GM23338 (cell line): ENCODE results near the gene COL20A1. TPM values are rescaled to one million over a fixed set of nuclear protein-coding genes. Genes with fewer than 3 reads are reported as not detected.

Source experiments
- ATAC-seq: fragments of 200-7000 bp; cut with Tn5 transposase; 3 replicates; pipeline ENCODE4 v1.9.1; 2020
- DNase-seq: peaks from one replicate; pipeline ENCODE4 v3.0.0-alpha.2; 2015; ENCODE audit warnings: low spot score
- H2AFZ ChIP-seq: fragments of 200-600 bp; sonication (generic); 2 replicates; pipeline ENCODE4 v1.8.0; 2016; ENCODE audit warnings: antibody characterized with exemption, mild to moderate bottlenecking, moderate library complexity
- H3F3A ChIP-seq: fragments of 200-600 bp; sonication (generic); replicated peaks from 2 replicates; pipeline ENCODE4 v1.8.0; 2017; ENCODE audit warnings: antibody characterized with exemption, mixed run types, low read depth
- H3K27ac ChIP-seq: fragments of 200-600 bp; sonication (generic); 2 replicates; pipeline ENCODE4 v1.6.1; 2016; ENCODE audit warnings: low read depth
- H3K27me3 ChIP-seq: fragments of 200-600 bp; sonication (generic); 2 replicates; pipeline ENCODE4 v1.8.0; 2016; ENCODE audit warnings: mild to moderate bottlenecking, mixed run types, moderate library complexity; ENCODE audit not compliant: insufficient read depth
- H3K36me3 ChIP-seq: fragments of 200-600 bp; sonication (generic); 2 replicates; pipeline ENCODE4 v1.8.0; 2016; ENCODE audit warnings: mild to moderate bottlenecking; ENCODE audit not compliant: insufficient read depth
- H3K4me1 ChIP-seq: fragments of 200-600 bp; sonication (generic); 2 replicates; pipeline ENCODE4 v1.8.0; 2016; ENCODE audit warnings: mild to moderate bottlenecking, moderate library complexity; ENCODE audit not compliant: insufficient read depth
- H3K4me2 ChIP-seq: fragments of 200-600 bp; sonication (generic); 2 replicates; pipeline ENCODE4 v1.7.1; 2017; ENCODE audit warnings: mixed run types
- H3K4me3 ChIP-seq: fragments of 200-600 bp; sonication (generic); 2 replicates; pipeline ENCODE4 v1.6.1; 2016; ENCODE audit warnings: mixed run types
- H3K79me2 ChIP-seq: fragments of 200-600 bp; sonication (generic); replicated peaks from 2 replicates; pipeline ENCODE4 v1.8.0; 2017; ENCODE audit warnings: mild to moderate bottlenecking; ENCODE audit not compliant: insufficient read depth
- H3K9me2 ChIP-seq: fragments of 200-600 bp; sonication (generic); 2 replicates; pipeline ENCODE4 v1.8.0; 2017; ENCODE audit not compliant: insufficient read depth
- H4K20me1 ChIP-seq: fragments of 200-600 bp; sonication (generic); replicated peaks from 2 replicates; pipeline ENCODE4 v1.8.0; 2017; ENCODE audit warnings: mild to moderate bottlenecking; ENCODE audit not compliant: insufficient read depth
- H3K27ac Mint-ChIP-seq: 2 replicates; pipeline ENCODE4 v1.8.0; 2020; ENCODE audit warnings: inconsistent platforms, mild to moderate bottlenecking, moderate library complexity, mixed read lengths
- H3K27me3 Mint-ChIP-seq: 3 replicates; pipeline ENCODE4 v1.8.0; 2022; ENCODE audit warnings: low read depth, mild to moderate bottlenecking, moderate library complexity, mixed read lengths, inconsistent platforms; ENCODE audit not compliant: insufficient read depth, poor library complexity
- H3K36me3 Mint-ChIP-seq: 3 replicates; pipeline ENCODE4 v1.8.0; 2021; ENCODE audit warnings: low read depth, mild to moderate bottlenecking, inconsistent platforms, moderate library complexity, mixed read lengths
- H3K4me1 Mint-ChIP-seq: 3 replicates; pipeline ENCODE4 v1.8.0; 2020; ENCODE audit warnings: mild to moderate bottlenecking, inconsistent platforms, mixed read lengths
- H3K4me3 Mint-ChIP-seq: 3 replicates; pipeline ENCODE4 v1.8.0; 2021; ENCODE audit warnings: moderate library complexity, mild to moderate bottlenecking, inconsistent platforms, mixed read lengths
- H3K9me3 Mint-ChIP-seq: 3 replicates; pipeline ENCODE4 v1.8.0; 2020; ENCODE audit warnings: moderate library complexity, mild to moderate bottlenecking, inconsistent platforms, mixed read lengths
- CREB1 ChIP-seq: fragments of 250-450 bp; sonication (Bioruptor Pico); IDR thresholded peaks from 2 replicates; pipeline ENCODE4 v1.5.0; 2020; ENCODE audit warnings: low read depth, mild to moderate bottlenecking, moderate library complexity
- EZH2phosphoT487 ChIP-seq: fragments of 200-600 bp; sonication (generic); IDR thresholded peaks from one replicate; pipeline ENCODE4 v1.8.1; 2018; ENCODE audit warnings: antibody characterized with exemption; ENCODE audit not compliant: unreplicated experiment
- JUNB ChIP-seq: IDR thresholded peaks from one replicate; pipeline ENCODE4 v1.6.1; 2016; ENCODE audit warnings: antibody characterized with exemption; ENCODE audit not compliant: unreplicated experiment
- POLR2AphosphoS5 ChIP-seq: IDR thresholded peaks from 2 replicates; pipeline ENCODE4 v1.6.1; 2016; ENCODE audit warnings: antibody characterized with exemption, low read depth
- STAT1 ChIP-seq: IDR thresholded peaks from one replicate; pipeline ENCODE4 v1.6.1; 2016; ENCODE audit warnings: antibody characterized with exemption; ENCODE audit not compliant: unreplicated experiment
- ZNF114 ChIP-seq: fragments of 250-450 bp; sonication (Bioruptor Pico); IDR thresholded peaks from 2 replicates; pipeline ENCODE4 v1.5.0; 2020; ENCODE audit warnings: mild to moderate bottlenecking, moderate library complexity
- ZNF331 ChIP-seq: fragments of 250-450 bp; sonication (Bioruptor Pico); IDR thresholded peaks from 2 replicates; pipeline ENCODE4 v1.5.0; 2020; ENCODE audit warnings: low read depth, mild to moderate bottlenecking, moderate library complexity
- polyA plus RNA-seq: library from polyadenylated mRNA; unstranded; fragments of >200 nt; fragmentation: Nextera tagmentation; extraction: Ambion mirVana; gene quantifications from 2 replicates; pipeline ENCODE4 v1.2.1, GENCODE V29; 2016
- total RNA-seq: library from RNA; depleted of rRNA; stranded (reverse); fragments of >200 nt; shearing (Covaris generic); gene quantifications from 2 replicates; pipeline ENCODE4 v1.2.3, GENCODE V29; 2014
- TF ChIP-seq, protein P1 (sequence below), 2 experiments: fragments of 200-600 bp in 1 of 2; sonication (generic) in 1 of 2; conservative IDR thresholded peaks; 2 replicates each; pipeline versions ENCODE4 v1.5.1 to v1.6.1; 2016 to 2017; ENCODE audit warnings: antibody characterized with exemption in 2 of 2, low read depth in 2 of 2, mild to moderate bottlenecking in 2 of 2, moderate library complexity in 1 of 2
- TF ChIP-seq, protein P2 (sequence below): fragments of 250-450 bp; sonication (Bioruptor Pico); IDR thresholded peaks from 2 replicates; pipeline ENCODE4 v1.5.0; 2020; ENCODE audit warnings: mild to moderate bottlenecking, moderate library complexity
- TF ChIP-seq, protein P3 (sequence below): IDR thresholded peaks from one replicate; pipeline ENCODE4 v1.6.1; 2018; ENCODE audit warnings: antibody characterized with exemption; ENCODE audit not compliant: unreplicated experiment

The COL20A1 gene
- total and polyA plus RNA-seq, 2 experiments from 2014 or later: 0.28 to 0.79 TPM

DNA sequence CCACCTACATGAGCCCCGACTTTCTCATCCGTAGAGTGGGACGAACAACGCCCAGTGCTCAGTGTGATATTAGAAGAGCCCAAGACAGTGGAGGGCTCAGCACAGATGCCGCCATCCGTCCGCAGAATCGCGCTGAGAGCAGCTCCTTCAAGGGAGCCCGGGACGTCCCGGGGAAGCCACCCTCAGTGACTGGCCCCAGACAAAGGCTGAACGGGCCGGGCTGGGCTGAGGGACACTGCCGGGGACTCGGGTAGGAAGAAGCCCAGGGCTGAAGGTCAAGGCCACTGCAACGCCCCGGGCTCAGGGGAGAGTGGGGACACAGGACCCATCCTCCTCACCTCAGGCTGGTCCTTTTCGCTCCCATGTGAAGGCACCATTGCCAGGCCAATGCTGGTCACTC lies 81.0 kb downstream of the COL20A1 start (continued):
- TF ChIP-seq, protein P1, sequence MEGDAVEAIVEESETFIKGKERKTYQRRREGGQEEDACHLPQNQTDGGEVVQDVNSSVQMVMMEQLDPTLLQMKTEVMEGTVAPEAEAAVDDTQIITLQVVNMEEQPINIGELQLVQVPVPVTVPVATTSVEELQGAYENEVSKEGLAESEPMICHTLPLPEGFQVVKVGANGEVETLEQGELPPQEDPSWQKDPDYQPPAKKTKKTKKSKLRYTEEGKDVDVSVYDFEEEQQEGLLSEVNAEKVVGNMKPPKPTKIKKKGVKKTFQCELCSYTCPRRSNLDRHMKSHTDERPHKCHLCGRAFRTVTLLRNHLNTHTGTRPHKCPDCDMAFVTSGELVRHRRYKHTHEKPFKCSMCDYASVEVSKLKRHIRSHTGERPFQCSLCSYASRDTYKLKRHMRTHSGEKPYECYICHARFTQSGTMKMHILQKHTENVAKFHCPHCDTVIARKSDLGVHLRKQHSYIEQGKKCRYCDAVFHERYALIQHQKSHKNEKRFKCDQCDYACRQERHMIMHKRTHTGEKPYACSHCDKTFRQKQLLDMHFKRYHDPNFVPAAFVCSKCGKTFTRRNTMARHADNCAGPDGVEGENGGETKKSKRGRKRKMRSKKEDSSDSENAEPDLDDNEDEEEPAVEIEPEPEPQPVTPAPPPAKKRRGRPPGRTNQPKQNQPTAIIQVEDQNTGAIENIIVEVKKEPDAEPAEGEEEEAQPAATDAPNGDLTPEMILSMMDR (conservative IDR thresholded peaks at IDR 0.05; ENCODE audit: low read depth in 2 of 2): no peak
- TF ChIP-seq ZNF114 (CRISPR knock-in tag): no peak
- no peak for TF ChIP-seq JUNB
- TF ChIP-seq STAT1: no peak

DNA sequence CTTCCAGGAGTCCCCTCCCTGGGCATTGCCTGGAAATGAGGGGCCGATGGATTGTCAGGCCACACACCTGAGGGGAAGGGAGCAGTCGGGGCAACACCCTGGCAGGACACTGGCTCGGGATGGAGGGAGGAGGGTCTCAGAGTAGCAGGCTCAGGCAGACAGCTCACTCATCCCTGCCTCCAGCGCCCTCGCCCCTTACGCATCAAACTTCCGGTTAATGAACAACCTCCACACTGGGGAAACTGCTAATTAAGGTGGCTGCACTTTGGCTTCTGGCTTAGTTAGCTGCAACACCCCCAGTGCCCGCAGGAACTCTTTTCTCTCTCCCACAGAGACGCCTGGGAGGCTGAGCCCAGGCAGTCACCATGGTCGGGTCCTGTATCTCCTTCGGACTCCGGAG lies 81.5 kb downstream of the COL20A1 start:
- peaks cover 14% of the 10 kb centered on the region for H3K27me3 Mint-ChIP-seq

More for the DNA sequence above, 81.5 kb downstream of the COL20A1 start:
- H3K36me3 Mint-ChIP-seq: no peaks in the 10 kb centered on the region
- H3K36me3 ChIP-seq: no peaks in the 10 kb centered on the region
- H3K9me3 Mint-ChIP-seq: no peaks in the 10 kb centered on the region
- H4K20me1 ChIP-seq: no peaks in the 10 kb centered on the region
- H3K4me3 Mint-ChIP-seq: no peak overlapping the region
- ATAC-seq: no peak
- no peak overlapping the region for H3K27ac ChIP-seq
- no peaks in the 10 kb centered on the region for H3K9me2 ChIP-seq
- no peak overlapping the region for H3K4me2 ChIP-seq
- no peak overlapping the region for H3K27ac Mint-ChIP-seq
- no peak for DNase-seq
- H3K4me1 ChIP-seq: peaks cover 18% of the 10 kb centered on the region
- H3K27me3 ChIP-seq: no peaks in the 10 kb centered on the region
- no peaks in the 10 kb centered on the region for H3F3A ChIP-seq
- H3K4me3 ChIP-seq: no peak overlapping the region
- H3K79me2 ChIP-seq: no peaks in the 10 kb centered on the region
- H3K4me1 Mint-ChIP-seq: peaks cover 30% of the 10 kb centered on the region
- TF ChIP-seq, protein P1 (conservative IDR thresholded peaks at IDR 0.05; ENCODE audit: low read depth in 2 of 2): no peak
- TF ChIP-seq CREB1 (CRISPR knock-in tag) (no peak), ZNF114 (CRISPR knock-in tag) (no peak), JUNB (no peak), ZNF331 (CRISPR knock-in tag) (no peak), EZH2phosphoT487 (no peak), POLR2AphosphoS5 (no peak)
- TF ChIP-seq, protein P2, sequence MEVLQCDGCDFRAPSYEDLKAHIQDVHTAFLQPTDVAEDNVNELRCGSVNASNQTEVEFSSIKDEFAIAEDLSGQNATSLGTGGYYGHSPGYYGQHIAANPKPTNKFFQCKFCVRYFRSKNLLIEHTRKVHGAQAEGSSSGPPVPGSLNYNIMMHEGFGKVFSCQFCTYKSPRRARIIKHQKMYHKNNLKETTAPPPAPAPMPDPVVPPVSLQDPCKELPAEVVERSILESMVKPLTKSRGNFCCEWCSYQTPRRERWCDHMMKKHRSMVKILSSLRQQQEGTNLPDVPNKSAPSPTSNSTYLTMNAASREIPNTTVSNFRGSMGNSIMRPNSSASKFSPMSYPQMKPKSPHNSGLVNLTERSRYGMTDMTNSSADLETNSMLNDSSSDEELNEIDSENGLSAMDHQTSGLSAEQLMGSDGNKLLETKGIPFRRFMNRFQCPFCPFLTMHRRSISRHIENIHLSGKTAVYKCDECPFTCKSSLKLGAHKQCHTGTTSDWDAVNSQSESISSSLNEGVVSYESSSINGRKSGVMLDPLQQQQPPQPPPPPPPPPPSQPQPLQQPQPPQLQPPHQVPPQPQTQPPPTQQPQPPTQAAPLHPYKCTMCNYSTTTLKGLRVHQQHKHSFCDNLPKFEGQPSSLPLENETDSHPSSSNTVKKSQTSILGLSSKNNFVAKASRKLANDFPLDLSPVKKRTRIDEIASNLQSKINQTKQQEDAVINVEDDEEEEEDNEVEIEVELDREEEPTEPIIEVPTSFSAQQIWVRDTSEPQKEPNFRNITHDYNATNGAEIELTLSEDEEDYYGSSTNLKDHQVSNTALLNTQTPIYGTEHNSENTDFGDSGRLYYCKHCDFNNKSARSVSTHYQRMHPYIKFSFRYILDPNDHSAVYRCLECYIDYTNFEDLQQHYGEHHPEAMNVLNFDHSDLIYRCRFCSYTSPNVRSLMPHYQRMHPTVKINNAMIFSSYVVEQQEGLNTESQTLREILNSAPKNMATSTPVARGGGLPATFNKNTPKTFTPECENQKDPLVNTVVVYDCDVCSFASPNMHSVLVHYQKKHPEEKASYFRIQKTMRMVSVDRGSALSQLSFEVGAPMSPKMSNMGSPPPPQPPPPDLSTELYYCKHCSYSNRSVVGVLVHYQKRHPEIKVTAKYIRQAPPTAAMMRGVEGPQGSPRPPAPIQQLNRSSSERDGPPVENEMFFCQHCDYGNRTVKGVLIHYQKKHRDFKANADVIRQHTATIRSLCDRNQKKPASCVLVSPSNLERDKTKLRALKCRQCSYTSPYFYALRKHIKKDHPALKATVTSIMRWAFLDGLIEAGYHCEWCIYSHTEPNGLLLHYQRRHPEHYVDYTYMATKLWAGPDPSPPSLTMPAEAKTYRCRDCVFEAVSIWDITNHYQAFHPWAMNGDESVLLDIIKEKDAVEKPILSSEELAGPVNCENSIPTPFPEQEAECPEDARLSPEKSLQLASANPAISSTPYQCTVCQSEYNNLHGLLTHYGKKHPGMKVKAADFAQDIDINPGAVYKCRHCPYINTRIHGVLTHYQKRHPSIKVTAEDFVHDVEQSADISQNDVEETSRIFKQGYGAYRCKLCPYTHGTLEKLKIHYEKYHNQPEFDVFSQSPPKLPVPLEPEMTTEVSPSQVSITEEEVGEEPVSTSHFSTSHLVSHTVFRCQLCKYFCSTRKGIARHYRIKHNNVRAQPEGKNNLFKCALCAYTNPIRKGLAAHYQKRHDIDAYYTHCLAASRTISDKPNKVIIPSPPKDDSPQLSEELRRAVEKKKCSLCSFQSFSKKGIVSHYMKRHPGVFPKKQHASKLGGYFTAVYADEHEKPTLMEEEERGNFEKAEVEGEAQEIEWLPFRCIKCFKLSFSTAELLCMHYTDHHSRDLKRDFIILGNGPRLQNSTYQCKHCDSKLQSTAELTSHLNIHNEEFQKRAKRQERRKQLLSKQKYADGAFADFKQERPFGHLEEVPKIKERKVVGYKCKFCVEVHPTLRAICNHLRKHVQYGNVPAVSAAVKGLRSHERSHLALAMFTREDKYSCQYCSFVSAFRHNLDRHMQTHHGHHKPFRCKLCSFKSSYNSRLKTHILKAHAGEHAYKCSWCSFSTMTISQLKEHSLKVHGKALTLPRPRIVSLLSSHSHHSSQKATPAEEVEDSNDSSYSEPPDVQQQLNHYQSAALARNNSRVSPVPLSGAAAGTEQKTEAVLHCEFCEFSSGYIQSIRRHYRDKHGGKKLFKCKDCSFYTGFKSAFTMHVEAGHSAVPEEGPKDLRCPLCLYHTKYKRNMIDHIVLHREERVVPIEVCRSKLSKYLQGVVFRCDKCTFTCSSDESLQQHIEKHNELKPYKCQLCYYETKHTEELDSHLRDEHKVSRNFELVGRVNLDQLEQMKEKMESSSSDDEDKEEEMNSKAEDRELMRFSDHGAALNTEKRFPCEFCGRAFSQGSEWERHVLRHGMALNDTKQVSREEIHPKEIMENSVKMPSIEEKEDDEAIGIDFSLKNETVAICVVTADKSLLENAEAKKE (CRISPR knock-in tag): no peak
- TF ChIP-seq, protein P3, sequence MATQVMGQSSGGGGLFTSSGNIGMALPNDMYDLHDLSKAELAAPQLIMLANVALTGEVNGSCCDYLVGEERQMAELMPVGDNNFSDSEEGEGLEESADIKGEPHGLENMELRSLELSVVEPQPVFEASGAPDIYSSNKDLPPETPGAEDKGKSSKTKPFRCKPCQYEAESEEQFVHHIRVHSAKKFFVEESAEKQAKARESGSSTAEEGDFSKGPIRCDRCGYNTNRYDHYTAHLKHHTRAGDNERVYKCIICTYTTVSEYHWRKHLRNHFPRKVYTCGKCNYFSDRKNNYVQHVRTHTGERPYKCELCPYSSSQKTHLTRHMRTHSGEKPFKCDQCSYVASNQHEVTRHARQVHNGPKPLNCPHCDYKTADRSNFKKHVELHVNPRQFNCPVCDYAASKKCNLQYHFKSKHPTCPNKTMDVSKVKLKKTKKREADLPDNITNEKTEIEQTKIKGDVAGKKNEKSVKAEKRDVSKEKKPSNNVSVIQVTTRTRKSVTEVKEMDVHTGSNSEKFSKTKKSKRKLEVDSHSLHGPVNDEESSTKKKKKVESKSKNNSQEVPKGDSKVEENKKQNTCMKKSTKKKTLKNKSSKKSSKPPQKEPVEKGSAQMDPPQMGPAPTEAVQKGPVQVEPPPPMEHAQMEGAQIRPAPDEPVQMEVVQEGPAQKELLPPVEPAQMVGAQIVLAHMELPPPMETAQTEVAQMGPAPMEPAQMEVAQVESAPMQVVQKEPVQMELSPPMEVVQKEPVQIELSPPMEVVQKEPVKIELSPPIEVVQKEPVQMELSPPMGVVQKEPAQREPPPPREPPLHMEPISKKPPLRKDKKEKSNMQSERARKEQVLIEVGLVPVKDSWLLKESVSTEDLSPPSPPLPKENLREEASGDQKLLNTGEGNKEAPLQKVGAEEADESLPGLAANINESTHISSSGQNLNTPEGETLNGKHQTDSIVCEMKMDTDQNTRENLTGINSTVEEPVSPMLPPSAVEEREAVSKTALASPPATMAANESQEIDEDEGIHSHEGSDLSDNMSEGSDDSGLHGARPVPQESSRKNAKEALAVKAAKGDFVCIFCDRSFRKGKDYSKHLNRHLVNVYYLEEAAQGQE: no peak
- H2AFZ ChIP-seq: no peak overlapping the region
